Lung microvascular endothelial cell (primary cell): ENCODE measurements around the gene ATRNL1. TPM values are rescaled to one million over a fixed set of nuclear protein-coding genes. Genes with fewer than 3 reads are reported as not detected.

Source experiments
- DNase-seq, 2 donors: peaks; one replicate each; pipeline versions ENCODE4 v3.0.0 to v3.0.0-alpha.2; 2010; ENCODE audit warnings: low read depth in 2 of 2
- total RNA-seq: library from RNA; depleted of rRNA; stranded (reverse); fragments of >200 nt; gene quantifications from 2 replicates; pipeline ENCODE4 v1.2.1, GENCODE V29; 2014

The ATRNL1 gene
- total RNA-seq, 1 donor from 2014 or later: 0.20 TPM

- DNase-seq: no peak
Observed at GRCh38 chr10:115830265-115830970, 737.3 kb downstream of the ATRNL1 start.

- no peak for DNase-seq
Observed at GRCh38 chr10:115831016-115831415, 737.9 kb downstream of the ATRNL1 start.

GRCh38 chr10:115833119-115833518, 740.0 kb downstream of the ATRNL1 start:
- no peak for DNase-seq

GRCh38 chr10:115844591-115844990, 751.4 kb downstream of the ATRNL1 start:
- DNase-seq: no peak

- no peak for DNase-seq
Observed at GRCh38 chr10:115845921-115846320, 752.8 kb downstream of the ATRNL1 start.

- no peak for DNase-seq
Observed at GRCh38 chr10:115846528-115846927, 753.4 kb downstream of the ATRNL1 start.

- peak in 1 of 2 donors; percentile 27 for DNase-seq
Observed at GRCh38 chr10:115849197-115849596, 756.0 kb downstream of the ATRNL1 start.

- no peak for DNase-seq
Observed at GRCh38 chr10:115850666-115851065, 757.5 kb downstream of the ATRNL1 start.

GRCh38 chr10:115851695-115852094, 758.5 kb downstream of the ATRNL1 start:
- DNase-seq: no peak

- no peak for DNase-seq
Observed at GRCh38 chr10:115854740-115855435, 761.7 kb downstream of the ATRNL1 start.

- DNase-seq: no peak
Observed at GRCh38 chr10:115856580-115856979, 763.4 kb downstream of the ATRNL1 start.

GRCh38 chr10:115857856-115858255, 764.7 kb downstream of the ATRNL1 start:
- DNase-seq: no peak

GRCh38 chr10:115860182-115861107, 767.3 kb downstream of the ATRNL1 start:
- no peak for DNase-seq

- no peak for DNase-seq
Observed at GRCh38 chr10:115861455-115861854, 768.3 kb downstream of the ATRNL1 start.

- no peak for DNase-seq
Observed at GRCh38 chr10:115861864-115862263, 768.7 kb downstream of the ATRNL1 start.

- no peak for DNase-seq
Observed at GRCh38 chr10:115866174-115866573, 773.0 kb downstream of the ATRNL1 start.

- DNase-seq: no peak
Observed at GRCh38 chr10:115866691-115867090, 773.5 kb downstream of the ATRNL1 start.

- DNase-seq: no peak
Observed at GRCh38 chr10:115867305-115867704, 774.1 kb downstream of the ATRNL1 start.

- no peak for DNase-seq
Observed at GRCh38 chr10:115871855-115872254, 778.7 kb downstream of the ATRNL1 start.

- DNase-seq: no peak
Observed at GRCh38 chr10:115875172-115875571, 782.0 kb downstream of the ATRNL1 start.

- DNase-seq: no peak
Observed at GRCh38 chr10:115879372-115880089, 786.4 kb downstream of the ATRNL1 start.
